Amniotic stem cell (primary cell): ENCODE data around the gene TMEM26.
A peak's percentile ranks its signal among the peaks of the same experiment; 100 is the strongest.

Experiments
- DNase-seq: peaks from one replicate; lab custom pipeline; 2025; lab: John Stamatoyannopoulos, UW

TMEM26 gene

DNA sequence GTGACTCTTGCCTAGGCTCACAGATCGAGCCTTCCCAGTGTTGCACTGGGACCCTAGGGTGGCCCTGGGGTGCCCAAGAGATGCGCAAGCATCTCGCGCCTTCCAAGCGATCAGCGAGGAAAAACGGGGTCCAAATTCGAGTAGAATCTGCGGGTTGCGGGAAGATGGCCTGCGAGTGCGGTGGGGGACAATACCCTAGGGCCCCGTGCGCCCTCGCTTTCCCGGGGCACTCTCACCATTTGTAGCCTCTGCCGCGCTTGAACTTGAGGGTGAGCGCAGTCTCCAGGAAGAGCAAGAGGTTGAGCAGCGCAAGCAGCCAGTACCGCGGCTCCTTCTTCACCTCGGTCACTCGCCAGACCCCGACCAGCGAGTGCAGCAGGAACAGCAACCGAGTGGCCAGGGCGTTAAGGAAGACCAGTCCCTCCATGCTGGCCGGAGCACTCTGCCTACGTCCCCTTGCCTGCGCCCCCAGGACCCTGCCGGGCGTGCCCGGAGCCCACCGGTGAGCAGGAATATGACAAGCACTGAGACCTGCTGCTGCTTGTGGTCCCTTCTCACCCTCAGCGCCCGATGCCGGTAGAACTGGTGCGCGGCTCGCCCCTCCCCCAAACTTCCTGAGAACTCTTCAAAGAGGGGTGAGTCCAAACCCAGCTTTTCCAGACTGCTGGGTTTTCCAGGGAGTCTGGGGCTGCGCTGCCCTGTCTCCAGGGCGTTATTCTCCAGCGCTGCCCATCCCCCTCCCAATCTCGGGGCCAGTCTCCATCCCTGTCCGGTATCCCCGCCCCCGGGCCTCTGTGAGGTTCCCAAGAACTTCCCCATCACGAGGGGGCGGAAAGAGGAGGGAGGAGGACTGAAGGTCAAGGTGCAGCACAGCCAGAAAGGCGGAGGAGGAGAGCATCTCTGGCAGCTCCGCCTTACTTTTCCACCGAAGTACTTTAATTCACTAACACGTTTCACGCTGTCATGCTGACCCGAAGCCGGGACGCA lies at the start of gene TMEM26:
TMEM26 (minus strand) TSS at position 727 of the 987 bp plus-strand sequence; CDS start at position 427, 300 bp downstream.
- DNase-seq: no peak

DNA sequence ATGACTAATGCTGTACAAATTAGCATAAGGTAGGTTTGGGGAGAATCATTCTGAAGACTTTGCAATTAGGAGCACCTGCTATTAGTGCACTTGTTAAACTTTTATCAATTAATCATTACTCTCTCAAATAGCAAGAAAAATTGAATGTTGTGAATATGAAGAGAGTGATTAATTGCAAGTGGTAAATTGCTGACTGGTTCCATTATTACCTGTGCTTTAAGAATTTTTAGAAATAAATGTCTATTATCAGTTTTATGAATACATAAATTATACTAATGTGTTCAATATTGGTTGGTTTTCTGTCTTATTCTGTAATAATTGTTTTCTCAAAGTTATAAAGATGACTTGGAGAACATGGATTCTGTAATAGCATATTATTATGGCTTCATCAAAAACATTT lies 47.3 kb upstream of the TMEM26 start:
- DNase-seq: no peak

- no peak for DNase-seq
These were observed 39.3 kb upstream of the TMEM26 start for GRCh38 chr10:61492364-61492995.

- DNase-seq: no peak
These were observed 34.3 kb upstream of the TMEM26 start for GRCh38 chr10:61487506-61487905.

DNA sequence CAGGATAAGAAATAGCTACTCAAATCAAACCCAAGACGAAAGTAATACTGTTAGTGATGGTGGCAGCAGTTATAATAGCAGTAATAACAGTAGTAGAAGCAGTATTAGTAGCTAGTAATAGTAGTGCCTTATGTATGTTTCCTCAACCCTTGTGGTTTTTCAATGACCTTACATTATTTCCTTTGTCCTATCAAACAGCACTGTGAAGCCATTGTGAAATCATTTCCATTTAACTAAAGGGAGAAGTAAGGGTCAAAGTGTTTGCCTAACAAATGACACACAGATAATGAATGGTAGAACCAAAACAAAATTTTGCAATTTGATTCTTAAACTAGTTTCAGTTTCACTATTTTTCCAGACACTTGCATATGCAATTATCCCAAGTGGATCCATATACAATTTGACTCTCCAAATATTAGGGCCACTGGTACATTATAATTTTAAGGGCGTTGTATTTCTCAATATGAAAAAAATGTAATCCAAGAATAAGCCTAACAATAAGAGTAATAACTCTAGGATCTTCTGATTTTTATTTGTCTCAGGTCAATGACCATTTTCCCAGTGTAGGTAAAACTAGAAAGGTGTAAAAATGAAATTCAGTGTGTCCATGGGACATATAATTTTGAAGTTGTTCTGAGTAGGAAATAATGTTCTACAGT lies 33.7 kb upstream of the TMEM26 start:
- no peak for DNase-seq

- no peak for DNase-seq
These were observed 33.1 kb upstream of the TMEM26 start for GRCh38 chr10:61486251-61486650.

GRCh38 chr10:61481597-61481996 lies 28.4 kb upstream of the TMEM26 start:
- DNase-seq: no peak

- no peak for DNase-seq
These were observed 27.0 kb upstream of the TMEM26 start for GRCh38 chr10:61480208-61480607.

DNA sequence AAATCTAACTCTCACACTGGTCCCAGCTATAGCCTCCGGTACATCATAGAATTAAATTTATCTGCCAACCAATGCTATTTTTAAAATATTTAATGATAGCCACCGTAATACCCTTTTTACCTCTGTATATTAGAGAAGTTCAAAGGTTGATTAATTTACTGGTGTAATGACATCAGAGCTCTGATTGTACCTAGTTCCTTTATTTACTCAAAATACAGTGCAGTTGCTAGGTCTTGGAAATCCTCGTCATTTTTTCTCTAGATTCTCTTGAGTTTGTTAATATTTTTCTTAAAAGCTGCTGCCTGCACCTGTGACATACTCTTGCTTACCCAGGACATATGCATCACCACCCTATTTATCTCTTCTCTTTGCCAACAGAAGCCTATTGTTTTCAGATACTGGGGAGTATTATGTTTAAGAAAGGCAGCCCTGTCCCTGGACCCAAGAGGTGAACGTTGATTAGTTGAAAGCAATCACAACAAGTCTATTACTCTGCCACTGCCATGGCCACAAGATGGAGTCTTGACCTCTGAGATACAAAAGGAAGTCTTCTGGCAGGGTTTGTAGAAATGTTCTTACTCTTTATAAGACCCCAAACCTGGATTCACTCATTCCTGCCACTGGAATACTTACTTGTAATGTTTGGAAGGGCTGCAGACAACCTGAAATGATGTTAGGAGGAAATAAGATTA lies 25.6 kb upstream of the TMEM26 start:
- no peak for DNase-seq

DNA sequence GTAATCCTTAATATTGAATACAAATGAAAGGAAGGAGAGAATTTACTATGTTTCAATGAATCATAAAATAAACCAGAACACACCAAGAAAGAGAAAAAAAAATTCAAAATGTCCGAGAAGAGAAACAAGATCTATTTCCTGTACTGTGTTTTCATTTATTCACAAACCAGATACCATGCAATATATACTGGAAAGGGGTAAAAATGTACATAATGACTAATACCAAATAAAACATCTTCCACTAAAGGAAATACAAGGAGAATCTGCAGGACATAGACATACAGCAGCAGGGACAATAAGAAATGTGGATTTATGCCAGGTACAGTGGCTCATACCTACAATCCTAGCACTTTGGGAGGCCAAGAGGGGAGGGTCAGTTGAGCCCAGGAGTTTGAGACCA lies 24.3 kb upstream of the TMEM26 start:
- DNase-seq: no peak

- no peak for DNase-seq
These were observed 23.3 kb upstream of the TMEM26 start for GRCh38 chr10:61476529-61476928.

GRCh38 chr10:61475449-61475873 lies 22.3 kb upstream of the TMEM26 start:
- no peak for DNase-seq

- DNase-seq: no peak
These were observed 19.0 kb upstream of the TMEM26 start for GRCh38 chr10:61472090-61472674.

- no peak for DNase-seq
These were observed 18.3 kb upstream of the TMEM26 start for GRCh38 chr10:61471491-61471890.

- no peak for DNase-seq
These were observed 17.6 kb upstream of the TMEM26 start for GRCh38 chr10:61470740-61471139.

DNA sequence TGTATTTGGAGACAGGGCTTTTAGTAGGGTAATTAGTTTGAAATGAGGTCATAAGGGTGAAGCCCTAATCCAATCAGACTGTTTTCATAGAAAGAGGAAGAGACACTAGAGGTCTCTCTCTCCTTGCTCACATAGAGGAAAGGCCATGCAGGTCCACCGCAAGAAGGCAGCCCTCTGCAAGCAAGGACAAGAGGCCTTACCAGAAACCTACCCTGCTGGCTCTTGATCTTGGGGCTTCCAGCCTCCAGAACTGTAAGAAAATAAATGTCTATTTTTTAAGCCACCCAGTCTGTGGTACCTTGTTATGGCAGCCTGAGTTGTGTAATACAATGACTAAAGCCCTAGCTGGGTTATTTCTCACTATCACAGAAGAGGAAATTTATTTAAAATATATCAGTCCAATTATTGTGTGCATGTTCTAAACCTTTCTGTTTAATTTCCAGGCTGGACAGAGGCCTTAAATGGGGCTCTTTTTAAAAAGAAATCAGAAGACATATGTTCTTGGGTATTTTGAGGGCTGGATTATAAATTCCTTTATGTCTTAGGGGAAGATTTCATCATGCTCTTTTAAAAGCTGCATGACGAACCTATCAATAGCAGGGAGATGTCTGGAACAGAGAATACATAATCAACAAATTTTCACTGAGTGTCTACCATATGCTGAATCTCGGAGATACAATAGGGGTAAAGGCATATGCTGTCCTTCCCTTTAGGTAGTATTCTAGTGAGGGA lies 12.9 kb upstream of the TMEM26 start:
- DNase-seq: no peak

GRCh38 chr10:61465171-61465496 lies 12.0 kb upstream of the TMEM26 start:
- DNase-seq: no peak

DNA sequence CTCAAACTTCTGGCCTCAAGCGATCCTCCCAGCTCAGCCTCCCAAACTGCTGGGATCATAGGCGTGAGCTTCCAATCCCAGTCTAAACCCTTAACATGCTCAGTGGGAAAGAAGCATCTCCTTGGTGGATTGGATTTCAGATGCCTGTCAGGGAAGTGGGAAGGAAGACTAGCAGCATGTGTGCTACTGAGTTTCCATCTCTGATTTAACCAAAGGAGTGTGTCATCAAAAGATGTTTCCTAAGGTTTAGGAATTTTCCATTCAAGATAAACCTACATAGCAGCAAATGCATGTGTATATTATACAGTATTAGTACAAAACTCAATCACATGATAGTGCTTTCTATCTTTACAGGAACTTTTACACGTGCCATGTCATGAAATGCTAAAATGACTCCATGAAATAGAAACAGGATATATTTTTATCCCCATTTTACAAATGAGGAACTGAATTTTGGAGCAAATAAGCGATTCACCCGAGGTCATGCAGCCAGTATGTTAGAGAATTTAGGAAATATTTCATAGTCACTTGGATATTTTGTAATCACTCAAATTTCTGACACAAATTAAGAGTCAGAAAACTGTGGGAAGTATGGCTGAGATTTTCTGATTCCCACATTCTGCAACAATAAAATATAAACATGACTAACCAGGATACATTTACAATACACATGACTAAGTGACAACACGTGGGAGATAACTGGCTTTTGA lies 11.4 kb upstream of the TMEM26 start:
- no peak for DNase-seq

DNA sequence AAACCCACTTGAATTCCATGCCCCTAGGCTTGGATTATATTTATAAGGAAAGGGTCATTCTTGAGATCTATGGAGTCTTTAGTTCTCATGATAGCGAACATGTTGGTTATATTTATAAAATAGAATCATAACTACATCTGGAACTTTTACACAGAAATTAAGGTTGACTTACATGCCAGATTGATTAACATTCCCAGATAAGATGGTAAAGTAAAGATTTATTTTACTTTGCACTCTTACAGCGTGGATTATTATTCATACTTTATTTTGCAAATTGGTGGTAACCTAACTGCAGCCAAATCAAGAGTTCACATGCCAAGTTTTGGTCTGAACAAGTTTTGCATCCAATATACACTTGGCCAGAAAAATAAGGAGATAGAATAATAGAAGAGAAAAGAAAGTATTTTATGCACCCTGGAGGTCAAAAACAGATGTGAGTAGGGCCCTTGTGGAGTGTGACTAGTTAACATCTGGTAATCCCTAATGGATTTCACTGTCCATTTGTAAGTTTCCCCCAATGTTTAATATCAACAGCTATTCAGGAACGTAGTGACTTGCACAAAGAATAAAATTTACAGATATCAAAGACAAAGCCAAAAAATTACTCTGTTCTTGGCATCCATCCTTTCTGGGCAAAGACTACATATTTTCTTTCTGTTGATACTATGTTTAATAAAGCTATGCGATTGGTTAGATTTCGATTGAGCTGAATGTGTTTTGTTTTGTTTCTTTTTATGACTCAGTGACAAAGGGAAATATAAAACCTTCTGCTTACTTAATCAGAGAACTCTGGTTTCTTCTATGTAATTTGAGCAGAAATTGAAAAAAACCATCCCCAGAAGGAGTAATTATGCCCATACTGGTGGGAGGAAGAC lies 10.1 kb upstream of the TMEM26 start:
- peak; percentile 35 for DNase-seq
